A673 (cell line): ENCODE data around the gene GJB6.

ENCODE experiments used
- CTCF ChIP-seq: fragments of 300-800, 200-600 bp; sonication (generic); conservative IDR thresholded peaks from 2 replicates; pipeline ENCODE4 v1.5.1; 2017; ENCODE audit warnings: low read depth, mild to moderate bottlenecking, antibody characterized with exemption, low read length, moderate library complexity, mixed read lengths
- EZH2 ChIP-seq: fragments of 200-600 bp; sonication (generic); IDR thresholded peaks from 2 replicates; pipeline ENCODE4 v1.6.1; 2017; ENCODE audit warnings: borderline replicate concordance, low read depth, mild to moderate bottlenecking, mixed read lengths, antibody characterized with exemption, low read length; ENCODE audit not compliant: poor library complexity, severe bottlenecking

GRCh38 chr13:20247963-20248362, 15.8 kb upstream of the GJB6 start:
- no peak for TF ChIP-seq CTCF
- TF ChIP-seq EZH2: no peak
